Lower leg skin (tissue), 4 donors: ENCODE results near the gene PAPPA. TPM values are rescaled to one million over a fixed set of nuclear protein-coding genes. Genes with fewer than 3 reads are reported as not detected.

Experiments
- DNase-seq, 2 donors: peaks; one replicate each; pipeline ENCODE4 v3.0.0-alpha.2; 2019; ENCODE audit warnings: low spot score in 2 of 2
- H3K4me3 ChIP-seq: fragments of 200-600 bp; sonication (generic); 2 replicates; pipeline ENCODE4 v1.5.1; 2017; ENCODE audit warnings: mild to moderate bottlenecking, low read depth; ENCODE audit not compliant: poor library complexity, severe bottlenecking
- POLR2A ChIP-seq, 2 donors: fragments of 450-650 bp; IDR thresholded peaks; one replicate each; pipeline ENCODE4 v1.6.1; 2016 to 2017; ENCODE audit warnings: antibody characterized with exemption in 2 of 2, mild to moderate bottlenecking in 1 of 2, moderate library complexity in 1 of 2
- WGBS, 2 donors: methylation state at CpG; one replicate each; pipeline ENCODE4 v1.1.5; 2018; 5-methylcytosine and 5-hydroxymethylcytosine counted together
- intact Hi-C: fragments of 100-400 bp; cut with DNase I; formaldehyde crosslinking; loops from one replicate; pipeline ENCODE4 v1.15.0; 2023; ENCODE audit warnings: low total_unique reads
- total RNA-seq, 4 donors: library from RNA; depleted of rRNA; stranded (reverse); fragments of >200 nt; gene quantifications; one replicate each; pipeline ENCODE4 v1.1.0, GENCODE V29; 2016
- TF ChIP-seq, protein P1 (sequence below), 3 donors: fragments of 450-650 bp; IDR thresholded peaks; one replicate each; pipeline ENCODE4 v1.5.1; 2016; ENCODE audit warnings: antibody characterized with exemption in 3 of 3, mild to moderate bottlenecking in 3 of 3, moderate library complexity in 2 of 3

The PAPPA gene
- total RNA-seq, 4 donors from 2014 or later = 0.64 to 2.2 (median 1.9) TPM

DNA sequence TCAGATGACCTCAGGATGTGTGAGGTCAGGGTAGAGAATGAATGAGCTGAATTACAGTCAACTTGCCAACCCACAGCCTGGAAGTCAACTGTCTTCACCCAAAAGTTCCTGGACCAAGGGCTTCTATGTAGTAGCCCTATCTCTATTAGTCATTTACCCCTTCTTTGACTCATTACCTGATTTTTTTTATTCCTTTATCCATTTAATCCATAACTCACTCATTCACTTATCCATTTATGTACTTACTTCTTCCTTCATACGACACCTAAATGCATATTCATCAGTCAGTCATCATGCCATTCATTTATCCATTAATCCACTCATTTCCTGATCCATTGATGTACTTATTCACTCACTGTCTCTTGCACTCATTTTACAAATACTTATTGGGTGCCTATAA lies 212.7 kb downstream of the PAPPA start:
- TF ChIP-seq, protein P1, sequence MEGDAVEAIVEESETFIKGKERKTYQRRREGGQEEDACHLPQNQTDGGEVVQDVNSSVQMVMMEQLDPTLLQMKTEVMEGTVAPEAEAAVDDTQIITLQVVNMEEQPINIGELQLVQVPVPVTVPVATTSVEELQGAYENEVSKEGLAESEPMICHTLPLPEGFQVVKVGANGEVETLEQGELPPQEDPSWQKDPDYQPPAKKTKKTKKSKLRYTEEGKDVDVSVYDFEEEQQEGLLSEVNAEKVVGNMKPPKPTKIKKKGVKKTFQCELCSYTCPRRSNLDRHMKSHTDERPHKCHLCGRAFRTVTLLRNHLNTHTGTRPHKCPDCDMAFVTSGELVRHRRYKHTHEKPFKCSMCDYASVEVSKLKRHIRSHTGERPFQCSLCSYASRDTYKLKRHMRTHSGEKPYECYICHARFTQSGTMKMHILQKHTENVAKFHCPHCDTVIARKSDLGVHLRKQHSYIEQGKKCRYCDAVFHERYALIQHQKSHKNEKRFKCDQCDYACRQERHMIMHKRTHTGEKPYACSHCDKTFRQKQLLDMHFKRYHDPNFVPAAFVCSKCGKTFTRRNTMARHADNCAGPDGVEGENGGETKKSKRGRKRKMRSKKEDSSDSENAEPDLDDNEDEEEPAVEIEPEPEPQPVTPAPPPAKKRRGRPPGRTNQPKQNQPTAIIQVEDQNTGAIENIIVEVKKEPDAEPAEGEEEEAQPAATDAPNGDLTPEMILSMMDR (IDR thresholded peaks at IDR 0.05) = no peak
- TF ChIP-seq POLR2A (IDR thresholded peaks at IDR 0.05) = no peak
- intact Hi-C loops = no loop called here
- DNase-seq = no peak
- H3K4me3 ChIP-seq = no peak overlapping the region
- WGBS, 2 donors = 93% methylated on average over 1 of the region's 1 CpG

DNA sequence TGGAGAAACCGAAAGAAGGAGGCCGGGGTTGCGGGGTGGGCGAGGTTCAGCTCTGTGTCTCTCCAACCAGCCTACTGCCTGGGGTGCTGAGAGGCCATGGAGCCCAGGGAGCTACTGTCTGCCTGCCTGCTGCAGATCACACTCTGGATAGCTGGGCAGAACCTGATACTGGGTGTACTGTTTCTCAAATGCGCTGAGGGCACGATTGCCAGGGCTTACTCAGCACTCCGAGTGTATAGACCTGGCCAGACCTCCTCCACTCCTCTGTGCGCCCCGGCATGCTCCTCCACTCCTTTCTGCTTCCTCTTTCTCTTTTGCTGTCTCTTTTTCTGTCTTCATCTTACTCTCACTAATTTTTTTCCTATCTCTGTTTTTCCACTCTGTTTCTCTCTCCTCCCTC lies 215.1 kb downstream of the PAPPA start:
- no peak overlapping the region for H3K4me3 ChIP-seq
- TF ChIP-seq POLR2A (IDR thresholded peaks at IDR 0.05) = no peak
- TF ChIP-seq, protein P1 (IDR thresholded peaks at IDR 0.05) = no peak
- DNase-seq = no peak
- 57 to 79% methylated on average over 9 of the region's 9 CpGs for WGBS, 2 donors
- intact Hi-C loops = no loop called here

GRCh38 chr9:116369706-116370105 lies 216.1 kb downstream of the PAPPA start:
- no peak for TF ChIP-seq POLR2A (IDR thresholded peaks at IDR 0.05)
- TF ChIP-seq, protein P1 (IDR thresholded peaks at IDR 0.05) = no peak
- intact Hi-C loops = no loop called here
- H3K4me3 ChIP-seq = no peak overlapping the region
- 68 to 69% methylated on average over 5 of the region's 5 CpGs for whole genome bisulfite sequencing, 2 donors
- no peak for DNase-seq

DNA sequence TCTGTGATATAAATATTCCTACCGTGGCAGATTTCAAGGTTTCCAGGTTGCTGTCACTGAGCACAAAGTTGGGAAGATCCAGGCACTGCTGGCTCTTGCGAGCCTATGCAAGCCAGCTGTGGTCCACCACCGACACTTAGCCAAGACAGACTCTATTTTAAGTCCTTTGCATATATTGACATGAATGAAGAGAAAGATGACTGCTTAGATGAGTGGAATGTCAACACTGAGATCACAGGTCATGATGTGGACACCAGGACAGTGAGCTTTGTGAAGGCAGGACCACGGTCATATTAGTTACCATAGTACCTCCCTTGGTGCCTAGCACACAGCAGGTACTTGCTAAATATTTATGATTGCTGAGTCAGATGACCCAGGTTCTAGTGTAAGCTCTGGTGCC lies 217.0 kb downstream of the PAPPA start:
- 70 to 83% methylated on average over 4 of the region's 4 CpGs for WGBS, 2 donors
- intact Hi-C loops = no loop called here
- no peak overlapping the region for H3K4me3 ChIP-seq
- no peak for DNase-seq
- TF ChIP-seq, protein P1 (IDR thresholded peaks at IDR 0.05) = no peak
- no peak for TF ChIP-seq POLR2A (IDR thresholded peaks at IDR 0.05)

- no peak for TF ChIP-seq POLR2A (IDR thresholded peaks at IDR 0.05)
- TF ChIP-seq, protein P1 (IDR thresholded peaks at IDR 0.05) = no peak
- DNase-seq = no peak
- intact Hi-C loops = no loop called here
- no peak overlapping the region for H3K4me3 ChIP-seq
These were observed 218.6 kb downstream of the PAPPA start for GRCh38 chr9:116372081-116372673.

DNA sequence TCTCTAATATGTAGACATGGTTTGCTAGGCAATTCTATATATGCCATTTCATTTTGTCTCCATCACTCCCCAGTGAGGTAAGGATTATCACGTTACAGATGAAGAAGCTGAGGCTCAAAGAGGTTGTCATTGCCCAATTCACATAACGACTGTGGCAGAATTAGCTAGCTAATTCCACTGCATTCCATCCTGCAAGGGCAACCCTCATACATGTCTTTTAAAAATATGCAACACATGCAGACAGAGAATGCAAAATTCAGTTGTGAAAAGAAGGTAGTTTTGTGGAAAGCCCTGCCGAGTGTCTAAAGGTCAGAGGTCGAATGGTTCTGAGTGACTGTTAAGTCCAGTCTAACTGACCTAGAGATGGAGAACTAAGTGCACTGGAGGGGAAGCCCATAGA lies 219.2 kb downstream of the PAPPA start:
- 86 to 87% methylated on average over 4 of the region's 4 CpGs for WGBS, 2 donors
- no peak for TF ChIP-seq POLR2A (IDR thresholded peaks at IDR 0.05)
- TF ChIP-seq, protein P1 (IDR thresholded peaks at IDR 0.05) = no peak
- DNase-seq = no peak

More for the DNA sequence above, 219.2 kb downstream of the PAPPA start:
- intact Hi-C loops = no loop called here
- no peak overlapping the region for H3K4me3 ChIP-seq
